NCI-H69 (cell line): ENCODE data around the gene CD151.

ENCODE experiments used
- DNase-seq: peaks from one replicate; lab custom pipeline; 2025; lab: John Stamatoyannopoulos, UW

CD151 gene

GRCh38 chr11:797296-798092 is 35.3 kb upstream of the CD151 start:
- peak; percentile 96 for DNase-seq

GRCh38 chr11:798093-798713 is 34.5 kb upstream of the CD151 start, which contains the start of gene SLC25A22:
Gene SLC25A22, minus strand, starts transcription at chr11:798281. Its CDS starts 3,275 bp downstream, at chr11:795006.
- peak; percentile 91 for DNase-seq

- no peak for DNase-seq
Measured at GRCh38 chr11:799641-800316, 33.0 kb upstream of the CD151 start.

- no peak for DNase-seq
Measured at GRCh38 chr11:800473-800872, 32.3 kb upstream of the CD151 start.

GRCh38 chr11:801097-801780 is 31.5 kb upstream of the CD151 start:
- no peak for DNase-seq

- no peak for DNase-seq
Measured at GRCh38 chr11:802018-802617, 30.6 kb upstream of the CD151 start.

- DNase-seq = no peak
Measured at GRCh38 chr11:802693-803466, 29.9 kb upstream of the CD151 start.

- no peak for DNase-seq
Measured at GRCh38 chr11:803467-803742, 29.3 kb upstream of the CD151 start.

- DNase-seq = peak; percentile 74
Measured at GRCh38 chr11:803770-804598, 28.8 kb upstream of the CD151 start.

GRCh38 chr11:804599-804964 is 28.2 kb upstream of the CD151 start:
- peak; percentile 55 for DNase-seq

GRCh38 chr11:808427-809286 is 24.1 kb upstream of the CD151 start:
- DNase-seq = peak; percentile 47

- DNase-seq = peak; percentile 99
Measured at GRCh38 chr11:809287-810039, 23.3 kb upstream of the CD151 start, which contains the start of gene RPLP2. Gene RPLP2, plus strand, starts transcription at chr11:809967. Its CDS starts 268 bp downstream, at chr11:810235.

GRCh38 chr11:810040-810567 is 22.6 kb upstream of the CD151 start:
- DNase-seq = peak; percentile 57

GRCh38 chr11:811446-812245 is 21.1 kb upstream of the CD151 start:
- DNase-seq = no peak

GRCh38 chr11:812390-812789 is 20.4 kb upstream of the CD151 start:
- no peak for DNase-seq

GRCh38 chr11:813072-813455 is 19.7 kb upstream of the CD151 start:
- DNase-seq = no peak

GRCh38 chr11:813456-814096 is 19.2 kb upstream of the CD151 start:
- no peak for DNase-seq
